GM10847 (cell line): ENCODE measurements around the gene MRO.

ENCODE experiments used
- POLR2A ChIP-seq: IDR thresholded peaks from 2 replicates; pipeline ENCODE4 v1.6.1; 2011; ENCODE audit not compliant: insufficient read length; ENCODE audit errors: extremely low read depth

MRO gene

DNA sequence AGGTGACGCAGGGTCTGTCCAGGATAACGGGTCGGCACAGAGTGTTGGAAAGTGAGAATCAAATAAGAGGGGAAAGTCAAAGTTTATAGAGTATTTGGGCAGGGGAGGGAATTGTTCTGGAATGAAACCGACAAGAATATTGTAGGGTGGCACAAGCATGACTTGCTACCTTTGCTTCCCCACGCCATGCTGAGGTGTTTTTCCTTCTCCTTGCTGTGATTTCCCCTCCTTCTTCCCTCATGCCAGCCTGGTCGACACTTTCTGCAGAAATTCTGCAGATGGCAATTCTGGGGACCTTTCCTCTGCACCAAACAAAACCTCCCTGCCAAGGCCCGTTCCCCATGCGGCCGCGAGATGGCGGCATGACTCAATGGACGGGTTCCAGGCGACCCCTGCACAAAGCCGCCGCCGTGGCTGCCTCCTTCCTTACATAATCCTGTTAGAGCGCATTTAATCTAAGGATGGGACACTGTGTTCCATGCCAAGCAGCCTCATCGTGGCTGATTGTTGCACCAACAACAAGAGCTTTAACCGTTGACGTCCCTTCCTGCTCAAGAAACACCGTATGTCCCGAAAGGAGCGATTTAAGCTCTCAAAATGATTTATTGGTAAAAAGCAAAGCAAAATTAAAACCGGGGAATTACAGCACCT lies at the start of gene MRO:
MRO (minus strand) TSS at position 289 of the 651 bp plus-strand sequence. CDS start 10,616 bp downstream, outside the sequence.
- TF ChIP-seq POLR2A, result no peak

DNA sequence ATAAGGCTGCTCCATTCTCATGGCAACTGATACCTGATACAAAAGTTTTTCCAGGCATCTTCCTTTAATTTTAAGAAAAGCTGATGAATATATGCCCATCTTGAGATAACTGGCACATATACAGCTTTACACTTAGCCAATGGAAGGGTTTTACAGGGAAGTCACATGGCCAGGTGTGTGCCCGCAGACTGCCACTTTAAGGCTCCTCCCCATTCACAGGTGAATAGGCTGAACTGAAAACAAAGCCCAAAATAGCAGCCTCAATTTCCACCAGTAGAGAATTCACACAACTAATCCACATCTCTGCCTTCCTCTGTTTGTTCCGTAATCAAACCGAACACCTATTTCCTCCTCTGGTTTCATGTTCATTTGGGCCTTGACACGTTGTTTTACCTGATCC lies 49.3 kb upstream of the MRO start:
- TF ChIP-seq POLR2A, result no peak

DNA sequence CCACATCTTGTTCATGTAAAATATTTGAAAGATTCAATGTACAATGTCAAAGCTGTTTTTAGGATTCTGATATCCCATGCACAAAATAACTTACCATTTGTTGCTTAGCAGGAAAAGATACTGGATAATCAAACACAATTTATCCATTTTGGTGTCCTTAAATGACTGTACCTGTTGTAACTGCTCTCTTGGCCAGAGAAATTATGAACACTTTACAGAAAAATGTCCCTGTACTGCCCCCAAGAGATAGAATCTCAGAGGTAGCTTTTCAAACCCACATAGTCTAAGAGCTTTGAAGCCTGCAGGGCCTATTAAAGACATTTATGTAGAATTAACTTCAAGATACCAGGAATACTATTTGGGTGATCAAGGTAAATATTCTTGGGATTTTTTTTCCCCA lies 46.9 kb upstream of the MRO start:
- TF ChIP-seq POLR2A, result no peak

DNA sequence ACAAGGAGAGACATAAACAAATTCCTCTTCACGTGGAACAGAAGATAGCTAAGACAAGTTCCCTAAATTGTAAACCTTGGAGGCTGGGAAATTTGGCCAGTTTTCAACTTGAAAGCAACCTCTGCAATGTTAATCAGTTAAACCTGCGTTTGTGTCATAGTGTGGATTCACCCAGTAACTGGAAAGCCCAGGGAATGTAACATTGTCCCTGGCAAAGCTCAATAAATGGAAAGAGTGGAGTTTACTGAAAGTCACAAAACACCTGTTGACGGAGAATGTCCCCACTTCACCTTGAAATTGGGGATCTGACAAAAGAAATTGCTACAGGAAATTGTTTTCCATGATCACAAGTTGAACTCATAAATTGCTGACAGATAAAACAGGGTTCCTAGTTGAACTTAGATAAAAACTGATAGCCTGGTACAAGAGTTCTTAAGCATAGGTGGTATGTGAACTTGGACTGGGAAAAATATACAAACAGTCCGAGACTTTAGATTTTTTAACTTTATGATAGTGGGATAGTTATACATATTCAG lies 44.1 kb upstream of the MRO start:
- TF ChIP-seq POLR2A, result no peak

DNA sequence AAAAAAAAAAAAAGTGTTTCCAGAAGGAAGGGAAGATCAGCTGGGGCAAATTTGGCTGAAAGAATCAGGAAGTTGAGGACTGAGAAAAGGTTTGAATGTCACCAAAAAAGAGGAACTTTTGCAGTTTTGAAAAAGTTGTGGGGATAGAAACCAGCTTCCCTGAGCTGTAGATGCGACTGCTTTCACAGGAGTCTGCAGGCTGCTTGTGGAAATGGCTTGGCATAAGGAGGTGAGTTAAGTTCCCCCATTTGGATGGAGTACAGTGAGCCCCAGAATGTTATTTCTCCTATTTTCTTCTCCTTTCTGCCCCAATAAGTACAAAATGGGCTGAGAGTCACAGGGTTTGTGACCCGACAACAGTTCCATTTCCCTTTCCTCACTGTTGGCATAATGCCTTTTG lies 42.6 kb upstream of the MRO start:
- no peak for TF ChIP-seq POLR2A

DNA sequence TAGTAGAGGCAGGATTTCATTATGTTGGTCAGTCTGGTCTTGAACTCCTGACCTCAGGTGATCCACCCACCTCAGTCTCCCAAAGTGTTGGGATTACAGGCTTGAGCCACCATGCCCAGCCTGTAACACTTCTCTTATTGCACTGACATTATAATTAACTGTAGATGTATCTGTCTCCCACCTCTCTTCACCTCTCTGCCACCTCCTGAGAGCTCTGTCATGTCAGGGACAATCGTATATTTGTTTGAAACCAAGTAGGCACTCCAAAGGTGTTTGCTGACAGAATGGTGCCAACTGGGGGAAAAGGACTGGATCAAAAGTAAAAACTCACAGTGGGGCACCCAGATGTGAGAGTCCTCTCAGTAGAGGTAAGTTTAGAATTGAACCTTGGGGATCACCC lies 41.8 kb upstream of the MRO start:
- no peak for TF ChIP-seq POLR2A

DNA sequence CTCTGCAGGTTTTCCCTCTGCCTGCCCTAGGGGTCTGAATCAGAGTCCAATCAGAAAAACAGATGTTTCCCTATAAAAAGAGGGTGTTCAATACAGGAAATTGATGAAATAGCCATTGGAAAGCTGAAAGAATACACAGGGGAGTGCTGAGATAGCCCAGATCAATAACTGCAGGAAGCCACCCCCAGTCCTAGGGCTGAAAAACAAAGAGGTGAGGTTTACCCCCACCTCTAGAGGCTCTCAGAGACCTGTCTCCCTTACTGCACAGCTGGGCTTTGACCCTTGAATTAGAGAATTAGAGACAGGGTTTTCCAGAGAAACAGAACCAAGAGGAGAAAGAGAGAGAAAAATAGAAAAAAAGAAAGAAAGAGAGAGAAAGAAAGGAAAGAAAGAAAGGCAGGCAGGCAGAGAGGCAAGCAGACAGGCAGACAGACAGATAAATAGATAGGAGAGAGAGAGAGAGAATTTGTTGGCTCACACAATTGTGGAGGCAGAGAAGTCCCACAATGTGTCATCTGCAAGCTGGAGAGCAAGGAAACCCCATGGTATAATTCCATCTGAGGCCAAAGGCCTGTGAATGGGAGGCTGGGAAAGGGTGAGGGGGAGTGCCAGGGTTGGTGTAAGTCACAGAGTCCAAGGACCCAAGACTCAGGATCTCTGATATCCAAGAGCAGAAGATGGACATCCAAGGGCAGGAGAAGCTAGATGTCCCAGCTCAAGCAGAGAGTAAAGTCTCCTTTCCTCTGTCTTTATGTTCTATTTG lies 40.2 kb upstream of the MRO start:
- TF ChIP-seq POLR2A, result no peak

DNA sequence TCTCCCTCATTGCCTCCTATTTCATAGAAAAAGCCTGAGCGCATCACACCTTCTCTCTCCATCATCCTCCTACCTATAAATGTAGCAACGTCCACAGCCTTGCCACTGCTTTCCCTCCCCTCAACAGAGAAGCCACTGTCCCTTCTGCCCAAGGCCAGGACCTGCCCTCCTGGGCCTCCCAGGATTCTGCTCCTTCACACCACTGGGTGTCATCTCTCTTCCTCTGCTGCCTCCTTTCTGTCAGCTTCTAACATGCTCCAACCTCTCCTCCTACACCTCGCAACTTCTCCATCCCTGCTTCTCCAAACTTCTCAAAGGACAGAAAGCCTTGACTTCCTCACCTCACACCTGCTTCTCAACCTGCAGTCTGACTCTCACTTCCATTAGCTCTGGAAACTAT lies 37.9 kb upstream of the MRO start:
- no peak for TF ChIP-seq POLR2A

DNA sequence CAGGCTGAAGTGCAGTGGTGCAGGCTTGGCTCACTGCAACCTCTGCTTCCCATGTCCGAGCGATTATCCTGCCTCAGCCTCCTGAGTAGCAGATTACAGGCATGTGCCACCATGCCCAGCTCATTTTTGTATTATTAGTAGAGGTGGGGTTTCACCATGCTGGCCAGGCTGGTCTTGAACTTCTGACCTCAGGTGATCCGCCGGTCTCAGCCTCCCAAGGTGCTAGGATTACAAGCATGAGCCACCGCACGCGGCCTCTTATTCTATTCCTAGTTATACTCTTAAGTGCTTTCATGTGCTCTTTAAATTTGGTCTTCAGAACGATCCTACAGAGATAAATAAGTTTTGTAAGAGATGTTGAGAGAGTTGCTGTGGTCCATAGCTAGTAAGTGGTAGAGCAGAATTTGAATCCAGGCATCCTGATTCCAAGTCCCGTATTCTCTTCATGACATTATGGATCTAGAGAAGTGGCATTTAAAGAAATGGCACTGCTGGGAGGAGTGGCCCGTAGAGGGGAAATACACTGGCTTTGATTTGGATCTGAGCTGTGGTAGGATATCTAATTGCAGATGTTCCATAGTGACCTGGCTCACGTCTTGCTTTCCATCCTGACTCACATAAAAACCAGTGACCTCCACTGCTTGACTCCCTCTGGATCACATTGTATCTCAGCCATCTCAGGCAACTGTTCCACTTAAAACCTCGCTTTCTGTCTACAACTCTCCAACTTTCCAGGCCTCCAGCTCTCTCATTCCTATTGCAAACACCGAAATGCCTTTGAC lies 36.4 kb upstream of the MRO start:
- no peak for TF ChIP-seq POLR2A

DNA sequence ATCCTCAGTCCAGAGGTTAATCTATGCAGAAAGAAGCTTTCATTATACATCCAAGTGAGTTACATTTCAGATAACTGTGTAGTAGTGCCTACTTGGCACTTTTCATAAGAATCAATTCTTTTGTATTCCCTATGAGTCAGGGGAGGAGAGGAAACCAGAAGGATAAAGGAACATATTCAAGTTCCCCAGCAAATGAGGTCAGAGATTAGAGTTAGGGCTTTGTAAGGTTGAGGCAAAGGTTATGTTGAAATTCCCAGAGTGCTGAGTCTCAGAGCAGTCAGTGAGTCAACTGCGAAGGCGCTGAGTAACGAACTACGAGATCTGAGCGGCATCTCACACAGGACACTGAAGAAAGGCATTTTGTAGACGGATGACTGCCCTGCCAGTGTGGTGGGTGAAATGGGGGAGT lies 34.1 kb upstream of the MRO start:
- no peak for TF ChIP-seq POLR2A

DNA sequence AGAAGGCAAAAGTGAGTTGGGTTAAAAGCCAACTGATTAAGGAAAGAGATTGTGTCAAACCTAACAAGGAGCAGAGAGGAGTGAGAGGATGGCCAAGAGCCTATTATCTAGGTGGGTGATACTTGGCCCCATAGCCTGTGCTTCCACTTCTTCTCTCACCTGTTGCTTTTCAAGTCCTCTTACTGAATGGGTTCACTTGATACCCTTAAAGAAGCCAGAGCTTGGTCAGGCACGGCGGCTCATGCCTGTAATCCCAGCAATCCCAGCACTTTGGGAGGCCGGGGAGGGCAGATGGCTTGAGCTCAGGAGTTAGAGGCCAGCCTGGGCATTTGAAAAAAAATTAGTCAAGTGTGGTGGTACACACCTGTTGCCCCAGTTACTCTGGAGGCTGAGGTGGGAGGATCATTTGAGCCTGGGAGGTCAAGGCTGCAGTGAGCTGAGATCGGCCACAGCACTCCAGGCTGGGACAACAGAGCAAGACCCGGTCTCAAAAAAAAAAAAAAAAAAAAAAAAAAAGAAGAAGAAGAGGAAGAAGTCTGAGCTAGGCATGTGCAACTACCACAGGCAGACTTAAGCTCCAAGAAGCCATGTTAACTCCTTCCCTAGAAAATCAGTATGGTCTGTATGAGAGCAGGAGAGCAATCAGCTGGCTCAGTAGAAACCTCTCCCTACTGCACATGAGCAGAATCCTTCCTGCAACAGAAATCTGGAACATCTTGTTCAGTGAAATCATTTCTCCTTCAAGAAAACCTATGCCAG lies 30.7 kb upstream of the MRO start:
- TF ChIP-seq POLR2A, result no peak

DNA sequence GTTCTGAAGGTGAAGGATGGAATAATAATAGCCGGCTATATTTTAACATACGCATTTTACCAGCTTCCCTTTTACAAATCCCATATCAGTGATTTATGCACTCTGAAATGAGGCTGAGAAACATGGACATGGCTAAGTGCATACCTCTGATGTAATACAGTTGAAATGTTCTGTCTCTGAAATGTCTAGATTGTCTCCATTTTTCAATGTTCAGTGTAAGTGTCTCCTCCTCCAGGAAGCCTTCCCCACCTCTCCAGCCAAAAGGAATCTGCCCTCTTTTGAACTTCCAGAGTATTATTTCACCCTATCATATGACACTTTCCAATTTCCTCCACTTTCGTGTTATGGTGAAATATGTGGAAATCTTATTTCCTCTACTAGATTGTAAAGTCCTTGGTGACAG lies 29.6 kb upstream of the MRO start:
- TF ChIP-seq POLR2A, result no peak

DNA sequence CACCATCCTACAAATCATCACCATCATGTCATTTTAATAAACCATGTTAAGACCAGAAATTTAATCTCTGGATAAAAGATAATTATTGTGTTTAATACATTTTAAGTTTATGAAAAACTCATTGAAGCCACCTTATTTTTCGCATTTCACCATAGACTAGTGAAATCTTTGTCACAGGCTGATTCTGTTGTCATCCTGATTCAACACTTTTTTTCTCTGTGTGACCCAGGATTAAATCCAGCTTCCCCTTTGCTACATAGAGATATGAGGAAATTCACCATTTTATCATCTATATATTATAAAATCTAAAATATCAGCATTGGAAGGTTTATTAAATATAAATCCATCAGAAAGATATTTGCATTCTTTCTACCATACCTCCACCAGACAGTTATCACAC lies 29.2 kb upstream of the MRO start:
- TF ChIP-seq POLR2A, result no peak

DNA sequence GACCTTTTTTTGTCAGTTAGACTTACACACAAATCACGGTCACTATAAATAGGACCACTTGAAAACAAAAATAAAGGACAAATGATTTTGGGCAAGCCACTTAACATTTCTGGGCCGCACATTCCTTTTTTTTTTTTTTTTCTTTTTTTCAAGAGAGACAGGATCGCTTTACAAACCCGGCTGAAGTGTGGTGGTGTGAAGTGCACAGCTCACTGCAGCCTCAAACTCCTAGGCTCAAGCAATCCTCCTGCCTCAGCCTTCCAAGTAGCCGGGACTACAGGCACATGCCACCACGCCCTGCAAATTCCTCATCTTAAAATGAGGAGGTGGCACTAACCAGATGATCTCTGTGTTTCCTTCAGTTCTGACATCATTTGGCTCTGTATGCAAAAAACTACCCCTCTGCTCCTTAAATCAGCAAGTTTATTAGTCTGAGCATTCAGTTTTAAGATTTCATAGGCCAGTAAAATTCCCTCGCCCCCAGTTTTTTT lies 28.3 kb upstream of the MRO start:
- no peak for TF ChIP-seq POLR2A

DNA sequence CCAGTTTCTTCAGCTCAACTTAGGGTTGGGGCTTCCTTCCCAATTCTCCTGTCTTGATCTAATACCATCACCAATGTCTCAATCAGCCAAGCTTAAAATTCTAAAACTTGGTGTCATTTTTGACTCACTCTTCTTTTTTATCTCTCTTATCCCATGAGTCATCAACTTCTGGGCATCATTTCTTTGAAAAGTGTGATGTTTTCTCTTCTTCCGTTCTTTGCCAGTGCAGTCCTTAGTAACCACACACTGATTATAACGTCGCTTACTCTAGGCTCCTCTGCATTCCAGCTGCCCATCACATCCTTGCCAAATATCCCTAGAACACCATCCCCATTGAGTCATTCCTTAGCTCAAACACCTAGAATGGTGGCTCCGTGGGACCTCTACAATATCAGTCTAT lies 27.4 kb upstream of the MRO start:
- no peak for TF ChIP-seq POLR2A
